ENCODE data around the gene NFATC2IP. TPM values are rescaled to one million over a fixed set of nuclear protein-coding genes. Genes with fewer than 3 reads are reported as not detected.
A peak's percentile ranks its signal among the peaks of the same experiment; 100 is the strongest.

NFATC2IP gene
- total and polyA plus RNA-seq, 10 of the 15 experiments (the other 5 are each of a cell fraction or from before 2014, with no cell fraction given): 12.2 to 93.9 (median 46.9) TPM

- TF ChIP-seq ZNF687 (IDR thresholded peaks at IDR 0.05) (no peak), SRF (IDR thresholded peaks at IDR 0.05; ENCODE audit: low read depth in 2 of 2, low read length in 2 of 2) (no peak), POU2F2 (IDR thresholded peaks at IDR 0.05; ENCODE audit: borderline replicate concordance, low read depth, low read length) (no peak), NR2F1 (conservative IDR thresholded peaks at IDR 0.05) (no peak), CBX3 (IDR thresholded peaks at IDR 0.05; ENCODE audit: borderline replicate concordance, low read depth) (no peak), STAT3 (IDR thresholded peaks at IDR 0.05; ENCODE audit: low read depth, low read length) (no peak), NBN (IDR thresholded peaks at IDR 0.05) (no peak; the same call in 1 of the 2 replicates), MLLT1 (IDR thresholded peaks at IDR 0.05) (no peak), SMC3 (IDR thresholded peaks at IDR 0.05; ENCODE audit: borderline replicate concordance, low read length) (no peak), IRF5 (IDR thresholded peaks at IDR 0.05; ENCODE audit: borderline replicate concordance) (no peak), RCOR1 (conservative IDR thresholded peaks at IDR 0.05; ENCODE audit: low read depth, low read length) (no peak), HDAC6 (IDR thresholded peaks at IDR 0.05; ENCODE audit: unreplicated experiment) (no peak), JUND (IDR thresholded peaks at IDR 0.05; ENCODE audit: low read depth, low read length) (no peak), ZZZ3 (IDR thresholded peaks at IDR 0.05; ENCODE audit: control insufficient read depth, insufficient read length, low read depth) (no peak), E2F4 (IDR thresholded peaks at IDR 0.05; ENCODE audit: low read depth, low read length) (peak; percentile 93), PKNOX1 (IDR thresholded peaks at IDR 0.05) (peak; percentile 100), POLR2AphosphoS2 (IDR thresholded peaks at IDR 0.05; ENCODE audit: low read depth, low read length) (peak; percentile 76), ESRRA (IDR thresholded peaks at IDR 0.05; ENCODE audit: low read length) (no peak), IKZF2 (IDR thresholded peaks at IDR 0.05) (no peak), BCL11A (IDR thresholded peaks at IDR 0.05; ENCODE audit: low read depth, low read length) (no peak), POLR2A (IDR thresholded peaks at IDR 0.05; ENCODE audit: low read depth, low read length) (peak; percentile 92), ZNF217 (IDR thresholded peaks at IDR 0.05) (no peak), MYB (IDR thresholded peaks at IDR 0.05; ENCODE audit: borderline replicate concordance, low read depth, low read length) (no peak)
Observed at GRCh38 chr16:28950648-28951409, at the start of gene NFATC2IP (continued).
